T follicular helper cell (primary cell): ENCODE measurements around the gene IL2RA.

Source experiments
- DNase-seq: peaks from one replicate; pipeline ENCODE4 v3.0.0-alpha.2; 2020; ENCODE audit warnings: low read depth

The IL2RA gene

DNA sequence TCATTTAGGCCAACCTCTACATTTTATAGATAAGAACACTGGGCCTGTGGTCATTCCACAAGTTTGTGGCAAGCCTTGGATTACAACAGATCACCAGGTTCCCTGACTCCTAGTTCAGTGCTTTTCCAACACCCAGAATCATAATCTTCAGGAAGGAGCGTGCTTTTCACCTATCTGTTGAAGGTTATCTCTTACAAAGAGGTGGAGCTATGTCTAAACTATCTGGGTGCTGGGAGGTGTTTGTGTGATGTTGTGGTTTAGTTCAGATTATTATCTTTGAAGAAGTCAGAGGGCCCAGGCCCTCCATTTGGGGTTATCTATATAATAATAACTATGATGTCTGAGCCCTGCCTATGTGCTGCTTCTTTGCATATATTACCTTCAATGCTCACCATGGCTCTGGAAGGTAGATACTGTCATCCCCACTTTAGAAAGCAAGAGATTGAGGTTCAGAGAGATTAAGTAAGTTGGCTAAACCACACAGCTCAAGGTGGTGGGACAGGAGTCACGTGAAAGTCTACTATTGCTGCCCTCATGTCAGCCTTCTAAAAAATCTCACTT is 24.0 kb downstream of the IL2RA start:
- DNase-seq, result no peak

DNA sequence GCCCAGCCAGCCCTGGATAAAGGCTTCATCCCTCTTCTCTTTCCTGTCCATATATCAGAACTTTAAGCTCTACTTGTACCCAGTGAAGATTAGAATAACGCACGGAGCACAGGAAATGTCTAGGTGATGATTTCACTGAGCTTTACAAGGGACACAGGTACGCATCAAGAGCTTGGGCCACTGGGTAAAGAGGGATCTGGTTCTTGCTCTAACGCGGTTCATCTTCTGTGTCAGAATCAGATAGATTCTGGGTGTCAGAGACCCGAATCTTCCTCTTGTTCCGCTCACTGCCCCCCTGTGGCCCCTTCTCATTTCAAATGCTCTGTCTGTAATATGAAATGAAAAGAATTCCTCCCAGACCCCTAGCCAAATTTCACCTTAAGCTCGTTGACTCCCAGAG is 24.7 kb downstream of the IL2RA start:
- DNase-seq, result no peak

DNA sequence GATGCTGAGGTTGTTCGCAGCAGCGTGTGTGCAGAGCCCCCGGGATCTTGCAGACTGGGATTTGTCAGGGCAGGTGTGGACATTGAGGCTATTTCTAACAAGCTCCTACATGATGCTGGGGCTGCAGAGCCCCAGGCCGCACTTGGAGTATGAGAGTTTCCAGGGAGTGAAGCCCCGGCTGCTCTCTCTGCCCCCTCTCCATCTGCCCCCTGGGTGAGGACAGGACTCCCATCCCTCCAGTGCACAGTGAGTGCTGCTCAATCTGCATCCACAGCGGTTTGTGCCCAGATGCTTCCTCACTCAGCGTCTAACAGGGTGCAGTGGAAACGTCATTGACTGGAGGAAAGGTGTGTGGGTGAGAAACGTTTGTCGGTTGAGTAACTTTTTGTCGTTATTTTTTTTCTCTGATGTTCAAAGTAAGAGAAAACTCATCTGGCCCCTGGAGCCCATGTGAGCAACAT is 25.3 kb downstream of the IL2RA start:
- peak; percentile 40 for DNase-seq

DNA sequence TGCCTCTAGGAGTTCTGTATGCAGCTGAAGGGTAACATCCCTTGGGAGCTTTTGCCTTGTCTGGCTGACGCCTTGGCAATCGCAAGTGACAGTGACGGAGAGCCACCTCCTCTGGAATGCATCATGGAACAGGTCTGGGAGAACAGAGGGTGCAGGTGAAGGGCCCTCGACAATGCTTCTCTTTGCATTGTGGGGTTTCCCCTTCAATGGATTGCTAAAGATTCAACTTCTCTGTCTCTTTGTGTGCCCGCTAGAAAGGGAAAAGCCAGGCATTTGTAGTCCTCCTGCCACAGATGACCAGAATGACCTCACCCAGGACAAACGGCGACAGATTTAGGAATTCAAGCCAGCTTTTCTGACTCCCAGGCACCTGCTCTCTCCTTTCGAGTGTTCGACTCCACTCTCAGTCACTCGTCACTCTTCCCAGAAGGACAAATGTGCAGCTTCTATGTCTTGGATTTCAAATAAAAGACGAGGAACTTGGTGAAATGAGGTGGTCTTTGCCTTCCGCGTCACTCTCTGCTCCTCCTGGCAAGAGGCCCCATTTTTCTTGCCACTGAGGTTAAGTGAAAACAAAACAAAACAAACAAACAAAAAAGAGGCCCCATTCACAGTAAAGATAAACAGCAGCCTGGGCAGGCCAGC is 26.1 kb downstream of the IL2RA start:
- no peak for DNase-seq

GRCh38 chr10:6035101-6035834 is 26.9 kb downstream of the IL2RA start:
- DNase-seq, result no peak

DNA sequence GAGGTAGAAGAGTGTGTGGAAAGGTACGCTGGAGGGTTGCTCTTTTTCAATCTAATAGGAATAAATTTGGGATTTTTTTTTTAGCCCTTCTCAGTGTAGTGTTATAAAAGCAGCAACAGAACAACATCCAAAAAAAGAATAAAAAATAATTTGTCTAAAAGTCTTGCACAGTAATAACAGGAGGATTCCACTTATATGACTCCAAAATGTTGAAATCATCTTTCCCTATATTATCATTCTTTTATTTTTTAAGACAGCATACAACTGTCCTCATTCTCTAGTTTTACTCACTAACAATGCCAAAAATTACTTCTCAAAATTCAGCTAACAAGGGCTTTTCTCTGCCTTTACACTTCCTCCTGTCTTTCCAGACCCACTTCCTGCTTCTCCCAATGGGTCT is 27.8 kb downstream of the IL2RA start:
- DNase-seq, result no peak

DNA sequence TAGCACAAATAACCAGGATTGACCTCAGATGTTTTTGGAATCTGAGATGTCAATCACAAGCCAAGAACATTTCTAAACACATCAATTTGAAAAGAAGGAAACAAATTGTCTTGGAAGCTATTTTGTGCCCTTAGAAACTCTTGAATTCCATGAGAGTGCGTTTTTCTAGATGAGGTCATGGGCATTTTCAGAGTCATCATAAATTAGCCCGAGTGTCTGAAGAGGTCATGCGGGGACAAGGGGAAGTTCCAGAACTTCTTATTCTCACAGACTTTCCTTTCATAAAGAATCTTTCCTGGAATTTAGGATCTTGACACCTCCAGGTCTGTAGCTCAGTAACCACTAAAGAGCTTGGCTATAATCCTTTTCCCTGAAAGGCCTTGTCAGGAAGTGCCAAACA is 28.2 kb downstream of the IL2RA start:
- DNase-seq, result no peak

- DNase-seq, result no peak
Observed at GRCh38 chr10:6030940-6031339, 31.2 kb downstream of the IL2RA start.

- no peak for DNase-seq
Observed at GRCh38 chr10:6030217-6030616, 31.9 kb downstream of the IL2RA start.

DNA sequence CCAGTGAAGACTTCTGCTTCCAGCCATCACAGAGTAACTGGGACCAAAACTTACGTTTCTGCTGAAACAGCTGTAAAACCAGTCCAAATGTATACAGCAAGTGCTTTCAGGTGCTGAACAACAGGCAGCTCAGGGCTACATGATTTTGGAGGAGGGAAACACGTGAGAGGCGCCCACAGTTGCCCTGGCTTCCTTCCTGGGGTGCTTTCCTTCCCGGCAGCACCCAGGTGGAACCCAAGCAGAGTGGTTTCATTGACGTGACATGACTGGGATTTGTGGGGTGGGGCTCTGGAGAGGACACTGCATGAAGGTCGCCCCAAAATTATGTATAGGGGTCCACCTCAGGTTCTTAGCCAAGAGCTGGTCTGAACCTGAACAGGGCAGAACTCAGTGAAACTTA is 34.2 kb downstream of the IL2RA start:
- DNase-seq, result no peak

DNA sequence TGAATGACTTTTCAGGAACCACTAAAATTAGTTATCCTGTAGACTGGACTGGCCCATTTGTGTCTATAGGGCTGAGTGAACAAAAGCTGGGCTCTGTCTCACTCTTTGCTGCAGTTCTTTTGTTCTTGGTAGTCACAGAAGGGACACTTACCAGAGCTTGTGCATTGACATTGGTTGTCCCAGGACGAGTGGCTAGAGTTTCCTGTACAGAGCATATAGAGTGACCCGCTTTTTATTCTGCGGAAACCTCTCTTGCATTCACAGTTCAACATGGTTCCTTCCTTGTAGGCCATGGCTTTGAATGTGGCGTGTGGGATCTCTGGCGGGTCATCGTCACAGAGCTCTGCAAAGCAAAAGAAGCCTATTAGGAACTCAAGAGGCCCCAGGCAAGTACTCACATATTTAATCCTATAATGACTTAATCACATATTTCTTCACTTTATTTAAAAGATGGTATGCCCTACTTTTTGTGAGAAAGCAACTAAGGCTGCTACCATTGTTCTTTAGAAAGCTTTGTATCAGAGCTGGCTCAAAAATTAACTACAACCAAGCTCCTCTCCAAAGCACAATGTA is 36.4 kb downstream of the IL2RA start:
- no peak for DNase-seq

DNA sequence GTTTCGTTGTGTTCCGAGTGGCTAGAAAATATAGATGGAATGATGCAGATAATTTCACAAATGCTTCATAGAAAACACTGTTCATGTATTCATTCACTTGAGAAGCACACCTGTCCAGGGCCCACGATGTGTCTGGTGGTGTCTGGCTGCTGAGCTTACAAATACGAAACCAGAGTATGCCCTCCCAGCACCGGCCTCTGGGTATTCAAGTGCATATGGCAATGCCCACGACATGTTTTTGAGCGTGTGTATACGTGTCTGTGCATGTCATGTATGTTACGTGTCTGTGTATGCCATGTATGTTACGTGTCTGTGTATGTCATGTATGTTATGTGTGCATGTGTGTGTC is 37.9 kb downstream of the IL2RA start:
- DNase-seq, result no peak

DNA sequence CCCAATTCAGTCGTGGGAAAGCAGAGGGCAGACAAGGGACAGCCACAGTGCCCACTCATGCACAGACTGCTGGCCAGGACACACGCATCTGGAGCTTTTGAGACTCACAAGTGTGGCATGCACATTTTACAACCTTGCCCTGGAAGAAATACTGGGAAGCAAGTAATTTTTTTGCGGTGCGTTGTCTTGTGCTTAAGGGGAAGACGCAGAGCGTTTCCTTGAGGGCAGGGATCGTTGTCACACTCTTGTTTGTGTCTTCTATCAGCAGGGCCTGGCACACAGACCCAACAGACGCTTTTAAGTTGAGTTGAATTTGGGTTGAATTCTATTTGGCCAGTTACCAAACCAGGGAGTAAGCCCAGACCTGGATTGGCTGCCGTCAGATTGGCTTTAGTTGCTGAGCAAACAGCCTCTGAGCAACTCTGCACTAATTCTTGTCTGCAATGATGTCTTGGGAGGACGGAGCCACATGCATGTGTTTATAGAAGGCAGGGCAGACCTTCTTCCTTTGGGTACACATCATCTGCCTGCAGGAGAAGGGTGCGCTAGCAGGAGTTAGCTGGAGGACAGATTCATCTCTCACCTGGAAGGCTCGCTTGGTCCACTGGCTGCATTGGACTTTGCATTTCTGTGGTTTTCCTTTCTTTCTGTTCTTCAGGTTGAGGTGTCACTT is 38.4 kb downstream of the IL2RA start:
- no peak for DNase-seq

GRCh38 chr10:6022660-6023059 is 39.5 kb downstream of the IL2RA start:
- no peak for DNase-seq

GRCh38 chr10:6020826-6021225 is 41.3 kb downstream of the IL2RA start:
- no peak for DNase-seq

DNA sequence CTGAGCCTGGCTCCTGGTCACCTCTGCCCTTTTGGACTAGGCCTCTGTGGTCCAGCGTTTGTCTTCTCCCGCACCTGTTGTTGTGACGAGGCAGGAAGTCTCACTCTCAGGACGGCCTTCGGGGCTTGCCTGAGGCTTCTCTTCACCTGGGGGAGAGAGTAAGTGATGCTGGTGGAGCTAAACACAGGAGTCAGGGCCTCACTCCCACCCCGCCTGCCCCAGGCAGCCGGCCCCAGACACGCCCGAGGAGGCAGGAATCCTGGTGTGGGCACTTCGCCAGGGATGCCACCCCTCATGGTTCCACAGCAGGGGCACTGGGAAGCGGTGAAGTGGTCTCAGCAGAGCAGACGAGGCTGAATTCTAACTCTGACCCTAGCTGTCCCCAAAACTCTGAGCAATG is 42.4 kb downstream of the IL2RA start:
- DNase-seq, result no peak

- no peak for DNase-seq
Observed at GRCh38 chr10:6019010-6019782, 43.0 kb downstream of the IL2RA start.

GRCh38 chr10:6018422-6018821 is 43.7 kb downstream of the IL2RA start:
- no peak for DNase-seq

DNA sequence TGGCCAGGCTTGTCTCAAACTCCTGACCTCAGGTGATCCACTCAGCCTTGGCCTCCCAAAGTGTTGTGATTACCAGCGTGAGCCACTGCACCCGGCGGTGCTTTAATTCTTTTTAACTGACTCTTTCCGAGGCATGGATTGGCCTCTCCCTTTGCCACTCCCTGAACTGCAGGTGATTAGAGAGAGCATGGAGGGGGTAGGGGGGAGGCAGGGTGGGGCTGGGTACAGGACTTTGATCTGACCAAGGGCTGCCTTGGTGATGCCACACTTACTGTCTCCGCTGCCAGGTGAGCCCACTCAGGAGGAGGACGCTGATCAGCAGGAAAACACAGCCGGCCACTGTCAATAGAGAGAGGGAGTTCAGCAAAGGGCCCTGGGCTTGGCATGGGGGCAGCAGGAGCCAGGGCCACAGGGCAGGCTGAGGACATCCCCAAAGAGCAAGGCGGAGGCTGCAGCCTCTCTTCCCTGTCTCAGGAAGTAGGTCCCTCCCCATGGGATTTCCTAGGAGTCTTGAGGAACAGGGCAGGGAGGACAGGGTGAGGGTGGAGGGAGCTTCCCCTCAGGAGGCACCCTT is 44.3 kb downstream of the IL2RA start:
- no peak for DNase-seq

DNA sequence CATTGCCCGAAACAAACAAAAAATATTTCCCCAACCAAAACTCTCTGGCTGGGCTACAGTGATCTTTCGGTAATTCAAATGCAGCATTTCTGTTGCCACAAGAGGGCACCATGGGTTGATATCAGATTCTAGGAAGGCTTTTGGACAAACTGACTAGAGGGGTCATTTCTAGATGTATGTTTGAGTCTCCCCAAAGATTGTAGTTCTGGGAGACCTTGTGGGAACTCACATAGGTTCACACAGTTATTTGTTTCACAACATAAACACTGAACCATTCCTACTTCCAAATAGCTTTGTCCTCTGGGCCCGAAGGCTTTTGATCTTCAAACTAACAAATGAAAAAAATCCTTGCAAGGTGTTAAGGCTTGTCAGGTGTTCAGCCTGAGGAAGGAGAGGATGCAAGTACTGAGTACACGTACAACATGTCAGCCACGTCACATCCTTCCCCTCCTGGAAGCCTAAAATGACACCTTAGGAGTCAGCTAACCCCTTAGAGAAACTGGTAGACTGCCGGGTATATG is 47.9 kb downstream of the IL2RA start:
- DNase-seq, result peak; percentile 61
